Parathyroid adenoma (tissue), 2 donors: ENCODE results near the gene FAM180B.

Source experiments
- H2AFZ ChIP-seq: fragments of 300-600 bp; sonication (generic); one replicate; pipeline ENCODE4 v1.7.0; 2017; ENCODE audit warnings: antibody characterized with exemption, mild to moderate bottlenecking
- H3K27ac ChIP-seq: fragments of 300-600 bp; sonication (generic); one replicate; pipeline ENCODE4 v1.7.0; 2017
- H3K27me3 ChIP-seq: fragments of 300-600 bp; sonication (generic); one replicate; pipeline ENCODE4 v1.7.0; 2017; ENCODE audit warnings: low read length; ENCODE audit not compliant: control insufficient read depth, insufficient read depth
- H3K36me3 ChIP-seq: fragments of 300-600 bp; sonication (generic); one replicate; pipeline ENCODE4 v1.7.0; 2017; ENCODE audit warnings: low read length; ENCODE audit not compliant: control insufficient read depth, insufficient read depth
- H3K4me1 ChIP-seq: fragments of 300-600 bp; sonication (generic); one replicate; pipeline ENCODE4 v1.7.0; 2017; ENCODE audit warnings: control low read depth
- H3K4me2 ChIP-seq: fragments of 300-600 bp; sonication (generic); one replicate; pipeline ENCODE4 v1.7.0; 2017; ENCODE audit warnings: low read length
- H3K4me3 ChIP-seq: fragments of 300-600 bp; sonication (generic); one replicate; pipeline ENCODE4 v1.7.0; 2017; ENCODE audit warnings: low read depth, low read length
- H3K79me2 ChIP-seq: fragments of 300-600 bp; sonication (generic); one replicate; pipeline ENCODE4 v1.7.0; 2017; ENCODE audit warnings: control low read depth
- H3K9ac ChIP-seq: fragments of 300-600 bp; sonication (generic); one replicate; pipeline ENCODE4 v1.7.0; 2017; ENCODE audit warnings: mild to moderate bottlenecking
- H3K9me3 ChIP-seq: fragments of 300-600 bp; sonication (generic); one replicate; pipeline ENCODE4 v1.7.0; 2017; ENCODE audit warnings: low read length; ENCODE audit not compliant: control insufficient read depth
- CTCF ChIP-seq: fragments of 300-600 bp; sonication (generic); IDR thresholded peaks from one replicate; pipeline ENCODE4 v1.7.0; 2017; ENCODE audit warnings: antibody characterized with exemption, mild to moderate bottlenecking
- donor health status: primary hyperparathyroidism.

Gene FAM180B

GRCh38 chr11:47583844-47584243 is 2.6 kb upstream of the FAM180B start:
- no peaks in the 10 kb centered on the region for H3K79me2 ChIP-seq
- no peak overlapping the region for H3K4me3 ChIP-seq
- no peak overlapping the region for H3K27ac ChIP-seq
- no peak overlapping the region for H2AFZ ChIP-seq
- H3K27me3 ChIP-seq: no peaks in the 10 kb centered on the region
- no peaks in the 10 kb centered on the region for H3K9me3 ChIP-seq
- no peak overlapping the region for H3K4me2 ChIP-seq
- H3K9ac ChIP-seq: no peak overlapping the region
- H3K36me3 ChIP-seq: no peaks in the 10 kb centered on the region
- TF ChIP-seq CTCF: no peak
- H3K4me1 ChIP-seq: no peaks in the 10 kb centered on the region

GRCh38 chr11:47587039-47587716 is 700 bp downstream of the FAM180B start:
- no peak overlapping the region for H3K4me2 ChIP-seq
- H3K9me3 ChIP-seq: no peaks in the 10 kb centered on the region
- no peak for TF ChIP-seq CTCF
- no peak overlapping the region for H3K4me3 ChIP-seq
- H3K79me2 ChIP-seq: no peaks in the 10 kb centered on the region
- H3K9ac ChIP-seq: no peak overlapping the region
- no peak overlapping the region for H2AFZ ChIP-seq
- H3K4me1 ChIP-seq: no peaks in the 10 kb centered on the region
- no peaks in the 10 kb centered on the region for H3K27me3 ChIP-seq
- H3K36me3 ChIP-seq: no peaks in the 10 kb centered on the region
- no peak overlapping the region for H3K27ac ChIP-seq

GRCh38 chr11:47587723-47588326 is 1.3 kb downstream of the FAM180B start:
- H3K79me2 ChIP-seq: no peaks in the 10 kb centered on the region
- no peaks in the 10 kb centered on the region for H3K4me1 ChIP-seq
- TF ChIP-seq CTCF: no peak
- H3K27ac ChIP-seq: no peak overlapping the region
- H3K9me3 ChIP-seq: no peaks in the 10 kb centered on the region
- H3K9ac ChIP-seq: no peak overlapping the region
- H3K36me3 ChIP-seq: no peaks in the 10 kb centered on the region
- H2AFZ ChIP-seq: no peak overlapping the region
- H3K4me3 ChIP-seq: no peak overlapping the region
- no peak overlapping the region for H3K4me2 ChIP-seq
- no peaks in the 10 kb centered on the region for H3K27me3 ChIP-seq

- H3K36me3 ChIP-seq: no peaks in the 10 kb centered on the region
- no peak overlapping the region for H2AFZ ChIP-seq
- TF ChIP-seq CTCF: no peak
- no peaks in the 10 kb centered on the region for H3K9me3 ChIP-seq
- no peaks in the 10 kb centered on the region for H3K27me3 ChIP-seq
- no peak overlapping the region for H3K4me3 ChIP-seq
- H3K27ac ChIP-seq: no peak overlapping the region
- H3K79me2 ChIP-seq: no peaks in the 10 kb centered on the region
- peaks cover 4% of the 10 kb centered on the region for H3K4me1 ChIP-seq
- H3K4me2 ChIP-seq: no peak overlapping the region
- no peak overlapping the region for H3K9ac ChIP-seq
Observed at GRCh38 chr11:47589118-47589517, 2.6 kb downstream of the FAM180B start.

GRCh38 chr11:47589584-47589976 is 3.1 kb downstream of the FAM180B start:
- Histone ChIP-seq H3K4me3 (no peak overlapping the region), H2AFZ (no peak overlapping the region), H3K9me3 (no peaks in the 10 kb centered on the region), H3K79me2 (no peaks in the 10 kb centered on the region), H3K9ac (no peak overlapping the region), H3K27ac (no peak overlapping the region), H3K4me1 (peaks cover 4% of the 10 kb centered on the region), H3K4me2 (no peak overlapping the region), H3K36me3 (no peaks in the 10 kb centered on the region), H3K27me3 (no peaks in the 10 kb centered on the region)
- TF ChIP-seq CTCF: no peak
